HG03571 (cell line): ENCODE results near the gene APC2.
"Not testable (repeated sequence)": the region's sequence is repeated elsewhere in the genome, so short reads cannot be mapped to it uniquely, and the experiment has no call there.

Experiments used
- ATAC-seq: cut with Tn5 transposase; IDR thresholded peaks from one replicate; pipeline ENCODE4 v1.9.1; 2021; ENCODE audit not compliant: unreplicated experiment

The APC2 gene

GRCh38 chr19:1427221-1427920 lies 22.6 kb upstream of the APC2 start:
- no peak for ATAC-seq

GRCh38 chr19:1428738-1429391 lies 21.1 kb upstream of the APC2 start:
- no peak for ATAC-seq

GRCh38 chr19:1429750-1430149 lies 20.2 kb upstream of the APC2 start:
- no peak for ATAC-seq

GRCh38 chr19:1430246-1430645 lies 19.7 kb upstream of the APC2 start:
- no peak for ATAC-seq

- ATAC-seq = no peak
These were observed 18.0 kb upstream of the APC2 start for GRCh38 chr19:1431759-1432506.

DNA sequence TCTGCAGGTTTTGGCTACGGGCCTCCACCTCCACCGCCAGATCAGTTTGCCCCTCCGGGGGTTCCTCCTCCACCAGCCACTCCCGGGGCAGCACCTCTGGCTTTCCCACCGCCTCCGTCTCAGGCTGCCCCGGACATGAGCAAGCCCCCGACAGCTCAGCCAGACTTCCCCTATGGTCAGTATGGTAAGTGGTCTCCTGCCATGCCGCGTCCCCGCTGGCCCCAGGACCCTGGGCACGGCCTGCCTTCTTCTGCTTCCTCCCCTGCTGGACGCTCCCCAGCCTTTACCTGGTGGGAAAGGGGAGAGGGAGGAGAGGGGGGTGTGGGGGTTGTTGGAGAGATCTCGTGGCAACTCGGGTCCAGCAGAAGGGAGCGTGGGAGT lies 17.4 kb upstream of the APC2 start:
- ATAC-seq = no peak

- no peak for ATAC-seq
These were observed 16.5 kb upstream of the APC2 start for GRCh38 chr19:1433119-1434039.

DNA sequence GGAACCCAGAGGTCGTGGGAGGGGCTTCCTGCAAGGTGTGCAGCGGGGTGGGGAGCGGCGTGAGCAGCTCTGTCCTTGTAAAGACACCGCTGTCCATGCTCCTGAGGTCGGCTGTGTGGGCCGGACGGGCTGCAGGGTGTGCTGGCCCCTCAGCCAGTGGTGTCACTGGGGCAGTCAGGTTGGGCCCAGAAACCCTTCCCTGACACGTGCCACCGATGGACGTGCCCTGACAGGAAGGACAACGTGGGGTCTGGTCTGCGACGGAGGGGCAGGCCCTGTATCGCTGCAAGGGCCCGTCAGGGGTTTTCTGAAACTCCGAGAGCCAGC lies 15.9 kb upstream of the APC2 start:
- no peak for ATAC-seq

- ATAC-seq = no peak
These were observed 15.3 kb upstream of the APC2 start for GRCh38 chr19:1434577-1435060.

- no peak for ATAC-seq
These were observed 14.4 kb upstream of the APC2 start for GRCh38 chr19:1435378-1435989.

DNA sequence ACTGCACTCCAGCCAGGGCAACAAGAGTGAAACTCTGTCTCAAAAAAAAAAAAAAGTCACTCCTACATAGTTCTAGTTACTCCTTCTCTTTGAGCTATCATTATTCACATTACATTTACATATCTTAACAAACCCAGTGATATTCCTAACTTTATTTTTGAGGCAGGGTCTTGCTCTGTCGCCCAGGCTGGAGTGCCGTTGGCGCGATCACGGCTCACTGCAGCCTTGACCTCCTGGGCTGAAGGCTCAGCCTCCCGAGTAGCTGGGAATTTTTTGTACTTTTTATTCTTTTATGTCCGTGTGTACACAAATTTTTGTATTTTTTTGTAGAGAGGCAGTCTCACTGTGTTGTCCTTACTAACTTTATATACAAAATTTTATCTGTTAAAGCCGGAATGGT lies 12.3 kb upstream of the APC2 start:
- ATAC-seq = no peak

GRCh38 chr19:1438035-1438932 lies 11.6 kb upstream of the APC2 start, which contains the start of gene RPS15:
TSS of gene RPS15 (plus strand) at chr19:1438396. CDS start at chr19:1438426, 30 bp downstream.
- peak; percentile 71 for ATAC-seq

GRCh38 chr19:1438933-1439354 lies 11.0 kb upstream of the APC2 start:
- ATAC-seq = no peak

- ATAC-seq = not testable (repeated sequence)
These were observed 10.2 kb upstream of the APC2 start for GRCh38 chr19:1439525-1440417.

GRCh38 chr19:1440418-1440801 lies 9.5 kb upstream of the APC2 start:
- no peak for ATAC-seq

- ATAC-seq = no peak
These were observed 8.9 kb upstream of the APC2 start for GRCh38 chr19:1441022-1441426.

- no peak for ATAC-seq
These were observed 8.1 kb upstream of the APC2 start for GRCh38 chr19:1441677-1442438.
